ENCODE data around the gene ARHGAP25.

GRCh38 chr2:68849579-68850030 is 115.0 kb downstream of the ARHGAP25 start:
- TF ChIP-seq CTCF (conservative IDR thresholded peaks at IDR 0.05; ENCODE audit: low read length) = no peak
- no peak for TF ChIP-seq EZH2phosphoT487 (IDR thresholded peaks at IDR 0.05; ENCODE audit: borderline replicate concordance, low read depth, low read length)
